WTC11 (cell line): ENCODE results near the gene JMJD6. TPM values are rescaled to one million over a fixed set of nuclear protein-coding genes. Genes with fewer than 3 reads are reported as not detected.

ENCODE experiments used
- ATAC-seq: fragments of 200-7000 bp; cut with Tn5 transposase; 2 replicates; pipeline ENCODE4 v1.10.0; 2021; ENCODE audit warnings: mild to moderate bottlenecking, moderate library complexity
- CTCF ChIA-PET: fragments of 300-600 bp; sonication (Branson Sonifier 250); formaldehyde crosslinking; loops from one replicate; lab custom pipeline; 2021; ENCODE audit warnings: antibody characterized with exemption; lab: Charles Lee
- POLR2A ChIA-PET: fragments of 350-600 bp; sonication (Branson Sonifier 250); formaldehyde crosslinking; loops from one replicate; lab custom pipeline; 2021; ENCODE audit warnings: antibody characterized with exemption; lab: Charles Lee
- DNase-seq: peaks from one replicate; pipeline ENCODE4 v3.0.0; 2021; ENCODE audit warnings: low spot score
- H3K27ac Mint-ChIP-seq: 2 replicates; pipeline ENCODE4 v1.8.0; 2021; ENCODE audit warnings: mixed read lengths
- H3K27me3 Mint-ChIP-seq: 2 replicates; pipeline ENCODE4 v1.8.0; 2021; ENCODE audit warnings: low read depth, mild to moderate bottlenecking, moderate library complexity, mixed read lengths
- H3K36me3 Mint-ChIP-seq: 2 replicates; pipeline ENCODE4 v1.8.0; 2021; ENCODE audit warnings: mixed read lengths
- H3K4me1 Mint-ChIP-seq: 2 replicates; pipeline ENCODE4 v1.8.0; 2022; ENCODE audit warnings: mixed read lengths
- H3K4me3 Mint-ChIP-seq: 2 replicates; pipeline ENCODE4 v1.8.0; 2021; ENCODE audit warnings: mild to moderate bottlenecking, moderate library complexity, mixed read lengths
- H3K9me3 Mint-ChIP-seq: 2 replicates; pipeline ENCODE4 v1.8.0; 2021; ENCODE audit warnings: mixed read lengths
- FOXP1 ChIP-seq: sonication (generic); formaldehyde crosslinking; IDR thresholded peaks from 2 replicates; pipeline ENCODE4 v1.8.0; 2022; ENCODE audit warnings: missing genetic modification reagents, mild to moderate bottlenecking, moderate library complexity, borderline replicate concordance
- IRF2 ChIP-seq: sonication (generic); formaldehyde crosslinking; IDR thresholded peaks from 2 replicates; pipeline ENCODE4 v1.8.0; 2022; ENCODE audit warnings: low read depth, missing genetic modification reagents, borderline replicate concordance
- JAZF1 ChIP-seq: fragments of 250-450 bp; sonication (Bioruptor Pico); IDR thresholded peaks from 2 replicates; pipeline ENCODE4 v1.9.0; 2021; ENCODE audit warnings: moderate library complexity, mild to moderate bottlenecking, inconsistent platforms
- NFE2L1 ChIP-seq: sonication (generic); formaldehyde crosslinking; IDR thresholded peaks from 2 replicates; pipeline ENCODE4 v1.8.1; 2023; ENCODE audit warnings: missing genetic modification reagents
- NFYB ChIP-seq: sonication (generic); formaldehyde crosslinking; conservative IDR thresholded peaks from 2 replicates; pipeline ENCODE4 v1.8.0; 2022; ENCODE audit warnings: low read depth, missing genetic modification reagents
- PRRX2 ChIP-seq: fragments of 250-450 bp; sonication (Bioruptor Pico); IDR thresholded peaks from 2 replicates; pipeline ENCODE4 v1.8.0; 2021; ENCODE audit warnings: mild to moderate bottlenecking
- TCF7 ChIP-seq: sonication (generic); formaldehyde crosslinking; IDR thresholded peaks from 2 replicates; pipeline ENCODE4 v1.8.0; 2022; ENCODE audit warnings: mild to moderate bottlenecking, low read depth, missing genetic modification reagents, moderate library complexity
- TEAD4 ChIP-seq: sonication (generic); formaldehyde crosslinking; IDR thresholded peaks from 2 replicates; pipeline ENCODE4 v1.8.0; 2022; ENCODE audit warnings: mild to moderate bottlenecking, missing genetic modification reagents
- ZBTB21 ChIP-seq: sonication (generic); formaldehyde crosslinking; IDR thresholded peaks from 2 replicates; pipeline ENCODE4 v1.8.1; 2023; ENCODE audit warnings: mild to moderate bottlenecking, missing genetic modification reagents, borderline replicate concordance
- ZNF121 ChIP-seq: sonication (generic); formaldehyde crosslinking; IDR thresholded peaks from 2 replicates; pipeline ENCODE4 v1.8.0; 2023; ENCODE audit warnings: missing genetic modification reagents
- ZNF138 ChIP-seq: sonication (generic); formaldehyde crosslinking; conservative IDR thresholded peaks from 2 replicates; pipeline ENCODE4 v1.8.1; 2022; ENCODE audit warnings: mild to moderate bottlenecking, moderate library complexity, missing genetic modification reagents
- ZNF317 ChIP-seq: sonication (generic); formaldehyde crosslinking; IDR thresholded peaks from 2 replicates; pipeline ENCODE4 v1.8.1; 2023; ENCODE audit warnings: low read depth, mild to moderate bottlenecking, moderate library complexity, missing genetic modification reagents, borderline replicate concordance
- ZNF671 ChIP-seq: fragments of 250-450 bp; sonication (Bioruptor Pico); IDR thresholded peaks from 2 replicates; pipeline ENCODE4 v1.8.0; 2021; ENCODE audit warnings: mild to moderate bottlenecking
- total RNA-seq: library from RNA; stranded (reverse); gene quantifications from 3 replicates; pipeline ENCODE4 v1.2.3, GENCODE V29; 2021
- TF ChIP-seq, protein P1 (sequence below): sonication (generic); formaldehyde crosslinking; IDR thresholded peaks from 2 replicates; pipeline ENCODE4 v1.8.0; 2022; ENCODE audit warnings: mild to moderate bottlenecking, missing genetic modification reagents
- TF ChIP-seq, protein P2 (sequence below): sonication (generic); formaldehyde crosslinking; IDR thresholded peaks from 2 replicates; pipeline ENCODE4 v1.8.1; 2023; ENCODE audit warnings: mild to moderate bottlenecking, missing genetic modification reagents, moderate library complexity
- TF ChIP-seq, protein P3 (sequence below): fragments of 250-450 bp; sonication (Bioruptor Pico); IDR thresholded peaks from 2 replicates; pipeline ENCODE4 v1.8.0; 2021; ENCODE audit warnings: mild to moderate bottlenecking
- TF ChIP-seq, protein P4 (sequence below): fragments of 250-450 bp; sonication (Bioruptor Pico); IDR thresholded peaks from 2 replicates; pipeline ENCODE4 v1.9.0; 2021; ENCODE audit warnings: moderate library complexity, mild to moderate bottlenecking, inconsistent platforms, borderline replicate concordance
- TF ChIP-seq, protein P5 (sequence below): sonication (generic); formaldehyde crosslinking; IDR thresholded peaks from 2 replicates; pipeline ENCODE4 v1.8.1; 2023; ENCODE audit warnings: mild to moderate bottlenecking, moderate library complexity, missing genetic modification reagents
- TF ChIP-seq, protein P6 (sequence below): sonication (generic); formaldehyde crosslinking; IDR thresholded peaks from 2 replicates; pipeline ENCODE4 v1.8.0; 2022; ENCODE audit warnings: mild to moderate bottlenecking, missing genetic modification reagents
- TF ChIP-seq, protein P7 (sequence below): sonication (generic); formaldehyde crosslinking; IDR thresholded peaks from 2 replicates; pipeline ENCODE4 v1.8.1; 2022; ENCODE audit warnings: mild to moderate bottlenecking, moderate library complexity, missing genetic modification reagents
- TF ChIP-seq, protein P8 (sequence below): fragments of 200-600 bp; IDR thresholded peaks from 2 replicates; pipeline ENCODE4 v1.8.0; 2022; ENCODE audit warnings: antibody characterized with exemption

Gene JMJD6
- total RNA-seq, 1 experiment from 2014 or later = 21.6 TPM

DNA sequence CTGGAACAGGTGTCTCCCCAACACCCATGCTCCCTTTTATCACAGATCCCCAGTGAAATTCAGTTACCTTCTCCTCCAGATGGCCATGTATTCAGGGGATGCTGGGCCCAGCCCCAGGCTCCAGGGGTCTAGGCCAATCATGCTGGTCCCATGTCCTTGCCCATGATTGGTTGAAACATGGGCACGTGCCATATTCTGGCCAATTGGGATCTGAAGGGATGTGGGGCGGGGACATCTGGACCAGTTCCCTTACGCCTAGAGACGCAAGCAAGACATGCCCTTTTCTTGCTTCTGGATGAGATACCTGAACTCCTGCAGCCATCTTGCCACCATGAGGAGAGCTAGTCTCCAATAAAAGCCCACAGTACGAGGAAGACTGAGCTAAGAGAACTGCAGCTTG lies 51.8 kb downstream of the JMJD6 start:
- H3K27me3 Mint-ChIP-seq = no peaks in the 10 kb centered on the region
- ATAC-seq (no peak), DNase-seq (no peak)
- TF ChIP-seq ZNF317 (CRISPR knock-in tag) (no peak), NFYB (CRISPR knock-in tag) (0 out of 2 replicates have a peak, but pooled peaks have one; percentile 42)
- TF ChIP-seq, protein P1, sequence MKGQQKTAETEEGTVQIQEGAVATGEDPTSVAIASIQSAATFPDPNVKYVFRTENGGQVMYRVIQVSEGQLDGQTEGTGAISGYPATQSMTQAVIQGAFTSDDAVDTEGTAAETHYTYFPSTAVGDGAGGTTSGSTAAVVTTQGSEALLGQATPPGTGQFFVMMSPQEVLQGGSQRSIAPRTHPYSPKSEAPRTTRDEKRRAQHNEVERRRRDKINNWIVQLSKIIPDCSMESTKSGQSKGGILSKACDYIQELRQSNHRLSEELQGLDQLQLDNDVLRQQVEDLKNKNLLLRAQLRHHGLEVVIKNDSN (CRISPR knock-in tag) = peak; percentile 50; the same call in 1 of the 2 replicates
- TF ChIP-seq, protein P2, sequence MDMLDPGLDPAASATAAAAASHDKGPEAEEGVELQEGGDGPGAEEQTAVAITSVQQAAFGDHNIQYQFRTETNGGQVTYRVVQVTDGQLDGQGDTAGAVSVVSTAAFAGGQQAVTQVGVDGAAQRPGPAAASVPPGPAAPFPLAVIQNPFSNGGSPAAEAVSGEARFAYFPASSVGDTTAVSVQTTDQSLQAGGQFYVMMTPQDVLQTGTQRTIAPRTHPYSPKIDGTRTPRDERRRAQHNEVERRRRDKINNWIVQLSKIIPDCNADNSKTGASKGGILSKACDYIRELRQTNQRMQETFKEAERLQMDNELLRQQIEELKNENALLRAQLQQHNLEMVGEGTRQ (CRISPR knock-in tag) = peak; percentile 72
- TF ChIP-seq, protein P3, sequence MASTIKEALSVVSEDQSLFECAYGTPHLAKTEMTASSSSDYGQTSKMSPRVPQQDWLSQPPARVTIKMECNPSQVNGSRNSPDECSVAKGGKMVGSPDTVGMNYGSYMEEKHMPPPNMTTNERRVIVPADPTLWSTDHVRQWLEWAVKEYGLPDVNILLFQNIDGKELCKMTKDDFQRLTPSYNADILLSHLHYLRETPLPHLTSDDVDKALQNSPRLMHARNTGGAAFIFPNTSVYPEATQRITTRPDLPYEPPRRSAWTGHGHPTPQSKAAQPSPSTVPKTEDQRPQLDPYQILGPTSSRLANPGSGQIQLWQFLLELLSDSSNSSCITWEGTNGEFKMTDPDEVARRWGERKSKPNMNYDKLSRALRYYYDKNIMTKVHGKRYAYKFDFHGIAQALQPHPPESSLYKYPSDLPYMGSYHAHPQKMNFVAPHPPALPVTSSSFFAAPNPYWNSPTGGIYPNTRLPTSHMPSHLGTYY (CRISPR knock-in tag) = no peak
- TF ChIP-seq, protein P4, sequence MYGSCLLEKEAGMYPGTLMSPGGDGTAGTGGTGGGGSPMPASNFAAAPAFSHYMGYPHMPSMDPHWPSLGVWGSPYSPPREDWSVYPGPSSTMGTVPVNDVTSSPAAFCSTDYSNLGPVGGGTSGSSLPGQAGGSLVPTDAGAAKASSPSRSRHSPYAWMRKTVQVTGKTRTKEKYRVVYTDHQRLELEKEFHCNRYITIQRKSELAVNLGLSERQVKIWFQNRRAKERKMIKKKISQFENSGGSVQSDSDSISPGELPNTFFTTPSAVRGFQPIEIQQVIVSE (CRISPR knock-in tag) = no peak
- H3K4me1 Mint-ChIP-seq = peaks cover 20% of the 10 kb centered on the region
- H3K27ac Mint-ChIP-seq = no peak overlapping the region
- no peak overlapping the region for H3K4me3 Mint-ChIP-seq
- ChIA-PET CTCF (interaction anchor here (0.9 to 2.1 kb wide), 3 partner anchors 14 to 151 kb away, joined by 3 to 5 read pairs (median 3); no protein-coding TSS in a partner anchor), POLR2A (no interaction called here)
- peaks cover 3% of the 10 kb centered on the region for H3K36me3 Mint-ChIP-seq
- H3K9me3 Mint-ChIP-seq = peaks cover 10% of the 10 kb centered on the region

DNA sequence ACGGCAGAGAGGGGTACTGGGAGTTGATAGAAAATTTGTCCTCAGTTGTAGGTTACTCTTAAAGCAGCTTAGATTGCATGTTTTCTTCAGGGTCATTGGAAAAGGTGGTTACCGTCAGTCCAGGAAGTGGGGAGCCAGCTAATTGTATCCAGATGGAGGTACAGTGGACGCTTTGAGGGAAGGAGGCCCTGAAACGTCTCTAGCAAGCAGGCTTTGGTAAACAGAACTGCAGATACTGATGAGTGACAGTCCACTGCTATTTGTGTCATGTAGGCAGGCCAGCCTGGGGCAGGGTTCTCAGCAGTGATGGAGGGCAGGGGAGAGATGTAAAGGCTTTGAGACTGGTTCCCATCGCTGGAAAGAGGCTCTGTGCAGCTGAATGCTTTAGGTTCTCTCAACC lies 52.7 kb downstream of the JMJD6 start:
- H3K27ac Mint-ChIP-seq = no peak overlapping the region
- no peak for DNase-seq
- H3K4me1 Mint-ChIP-seq = peaks cover 20% of the 10 kb centered on the region
- POLR2A ChIA-PET = no interaction called here
- H3K4me3 Mint-ChIP-seq = no peak overlapping the region
- no peak for TF ChIP-seq JAZF1 (CRISPR knock-in tag)
- TF ChIP-seq, protein P5, sequence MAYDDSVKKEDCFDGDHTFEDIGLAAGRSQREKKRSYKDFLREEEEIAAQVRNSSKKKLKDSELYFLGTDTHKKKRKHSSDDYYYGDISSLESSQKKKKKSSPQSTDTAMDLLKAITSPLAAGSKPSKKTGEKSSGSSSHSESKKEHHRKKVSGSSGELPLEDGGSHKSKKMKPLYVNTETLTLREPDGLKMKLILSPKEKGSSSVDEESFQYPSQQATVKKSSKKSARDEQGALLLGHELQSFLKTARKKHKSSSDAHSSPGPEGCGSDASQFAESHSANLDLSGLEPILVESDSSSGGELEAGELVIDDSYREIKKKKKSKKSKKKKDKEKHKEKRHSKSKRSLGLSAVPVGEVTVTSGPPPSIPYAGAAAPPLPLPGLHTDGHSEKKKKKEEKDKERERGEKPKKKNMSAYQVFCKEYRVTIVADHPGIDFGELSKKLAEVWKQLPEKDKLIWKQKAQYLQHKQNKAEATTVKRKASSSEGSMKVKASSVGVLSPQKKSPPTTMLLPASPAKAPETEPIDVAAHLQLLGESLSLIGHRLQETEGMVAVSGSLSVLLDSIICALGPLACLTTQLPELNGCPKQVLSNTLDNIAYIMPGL (CRISPR knock-in tag) = no peak
- no peak for TF ChIP-seq ZBTB21 (CRISPR knock-in tag)
- no peak for TF ChIP-seq NFE2L1 (CRISPR knock-in tag)
- TF ChIP-seq, all 79 proteins: peak for 0
- peaks cover 3% of the 10 kb centered on the region for H3K36me3 Mint-ChIP-seq
- H3K27me3 Mint-ChIP-seq = no peaks in the 10 kb centered on the region
- CTCF ChIA-PET = interaction anchor here (0.9 to 4.5 kb wide), 3 partner anchors 8 to 150 kb away, joined by 4 to 69 read pairs (median 5); no protein-coding TSS in a partner anchor
- H3K9me3 Mint-ChIP-seq = peaks cover 10% of the 10 kb centered on the region
- no peak for ATAC-seq

DNA sequence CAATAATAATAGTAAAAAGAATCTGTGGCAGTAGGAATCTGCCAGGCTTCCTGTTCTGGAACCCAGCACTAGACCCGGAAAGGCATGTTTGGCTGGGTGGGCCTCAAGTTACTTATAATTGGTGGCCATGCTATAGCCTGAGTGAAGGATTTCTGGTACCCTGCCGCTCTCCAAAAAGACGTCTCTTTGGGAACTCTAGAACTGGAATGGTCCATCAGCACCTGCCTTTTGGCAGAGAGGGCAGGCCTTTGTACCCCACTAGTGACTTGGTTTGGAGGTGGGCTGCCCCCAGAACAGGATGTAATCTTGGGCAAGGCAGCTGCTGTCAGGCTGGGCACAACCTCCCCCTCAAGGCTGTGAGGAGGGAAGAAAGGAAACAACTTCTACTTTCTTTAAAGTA lies 53.5 kb downstream of the JMJD6 start:
- Mint-ChIP-seq H3K27me3 (no peaks in the 10 kb centered on the region), H3K36me3 (peaks cover 3% of the 10 kb centered on the region), H3K9me3 (peaks cover 10% of the 10 kb centered on the region), H3K4me1 (peaks cover 23% of the 10 kb centered on the region), H3K4me3 (peak overlapping the region; percentile 89), H3K27ac (no peak overlapping the region)
- DNase-seq = no peak
- ATAC-seq = no peak
- CTCF ChIA-PET = interaction anchor here (0.9 to 4.5 kb wide), 2 partner anchors 9 to 57 kb away, joined by 4 to 69 read pairs; no protein-coding TSS in a partner anchor
- POLR2A ChIA-PET = no interaction called here
- TF ChIP-seq, protein P6, sequence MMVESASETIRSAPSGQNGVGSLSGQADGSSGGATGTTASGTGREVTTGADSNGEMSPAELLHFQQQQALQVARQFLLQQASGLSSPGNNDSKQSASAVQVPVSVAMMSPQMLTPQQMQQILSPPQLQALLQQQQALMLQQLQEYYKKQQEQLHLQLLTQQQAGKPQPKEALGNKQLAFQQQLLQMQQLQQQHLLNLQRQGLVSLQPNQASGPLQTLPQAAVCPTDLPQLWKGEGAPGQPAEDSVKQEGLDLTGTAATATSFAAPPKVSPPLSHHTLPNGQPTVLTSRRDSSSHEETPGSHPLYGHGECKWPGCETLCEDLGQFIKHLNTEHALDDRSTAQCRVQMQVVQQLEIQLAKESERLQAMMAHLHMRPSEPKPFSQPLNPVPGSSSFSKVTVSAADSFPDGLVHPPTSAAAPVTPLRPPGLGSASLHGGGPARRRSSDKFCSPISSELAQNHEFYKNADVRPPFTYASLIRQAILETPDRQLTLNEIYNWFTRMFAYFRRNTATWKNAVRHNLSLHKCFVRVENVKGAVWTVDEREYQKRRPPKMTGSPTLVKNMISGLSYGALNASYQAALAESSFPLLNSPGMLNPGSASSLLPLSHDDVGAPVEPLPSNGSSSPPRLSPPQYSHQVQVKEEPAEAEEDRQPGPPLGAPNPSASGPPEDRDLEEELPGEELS (CRISPR knock-in tag) = no peak
- TF ChIP-seq ZNF671 (CRISPR knock-in tag) = no peak
- TF ChIP-seq PRRX2 (CRISPR knock-in tag) = no peak
- TF ChIP-seq, protein P7, sequence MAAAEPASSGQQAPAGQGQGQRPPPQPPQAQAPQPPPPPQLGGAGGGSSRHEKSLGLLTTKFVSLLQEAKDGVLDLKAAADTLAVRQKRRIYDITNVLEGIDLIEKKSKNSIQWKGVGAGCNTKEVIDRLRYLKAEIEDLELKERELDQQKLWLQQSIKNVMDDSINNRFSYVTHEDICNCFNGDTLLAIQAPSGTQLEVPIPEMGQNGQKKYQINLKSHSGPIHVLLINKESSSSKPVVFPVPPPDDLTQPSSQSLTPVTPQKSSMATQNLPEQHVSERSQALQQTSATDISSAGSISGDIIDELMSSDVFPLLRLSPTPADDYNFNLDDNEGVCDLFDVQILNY (CRISPR knock-in tag) = no peak
- TF ChIP-seq, protein P4 (CRISPR knock-in tag) = no peak
- TF ChIP-seq TEAD4 (CRISPR knock-in tag) = no peak
- no peak for TF ChIP-seq ZNF138 (CRISPR knock-in tag)
- TF ChIP-seq, protein P8, sequence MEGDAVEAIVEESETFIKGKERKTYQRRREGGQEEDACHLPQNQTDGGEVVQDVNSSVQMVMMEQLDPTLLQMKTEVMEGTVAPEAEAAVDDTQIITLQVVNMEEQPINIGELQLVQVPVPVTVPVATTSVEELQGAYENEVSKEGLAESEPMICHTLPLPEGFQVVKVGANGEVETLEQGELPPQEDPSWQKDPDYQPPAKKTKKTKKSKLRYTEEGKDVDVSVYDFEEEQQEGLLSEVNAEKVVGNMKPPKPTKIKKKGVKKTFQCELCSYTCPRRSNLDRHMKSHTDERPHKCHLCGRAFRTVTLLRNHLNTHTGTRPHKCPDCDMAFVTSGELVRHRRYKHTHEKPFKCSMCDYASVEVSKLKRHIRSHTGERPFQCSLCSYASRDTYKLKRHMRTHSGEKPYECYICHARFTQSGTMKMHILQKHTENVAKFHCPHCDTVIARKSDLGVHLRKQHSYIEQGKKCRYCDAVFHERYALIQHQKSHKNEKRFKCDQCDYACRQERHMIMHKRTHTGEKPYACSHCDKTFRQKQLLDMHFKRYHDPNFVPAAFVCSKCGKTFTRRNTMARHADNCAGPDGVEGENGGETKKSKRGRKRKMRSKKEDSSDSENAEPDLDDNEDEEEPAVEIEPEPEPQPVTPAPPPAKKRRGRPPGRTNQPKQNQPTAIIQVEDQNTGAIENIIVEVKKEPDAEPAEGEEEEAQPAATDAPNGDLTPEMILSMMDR = no peak
- TF ChIP-seq ZNF121 = no peak
- no peak for TF ChIP-seq TCF7 (CRISPR knock-in tag)
- no peak for TF ChIP-seq FOXP1
- TF ChIP-seq IRF2 (CRISPR knock-in tag) = no peak
